Left ventricle myocardium inferior (tissue), 1 donor: ENCODE measurements around the gene MCOLN3. TPM values are rescaled to one million over a fixed set of nuclear protein-coding genes. Genes with fewer than 3 reads are reported as not detected.
"Not testable (repeated sequence)": the region's sequence is repeated elsewhere in the genome, so short reads cannot be mapped to it uniquely, and the experiment has no call there.

Experiments
- DNase-seq: peaks from one replicate; pipeline ENCODE4 v3.0.0-alpha.2; 2020
- H3K27ac ChIP-seq: fragments of 200-600 bp; replicated peaks from 2 replicates; pipeline ENCODE4 v1.8.0; 2021
- H3K27me3 ChIP-seq: fragments of 200-600 bp; 2 replicates; pipeline ENCODE4 v1.8.0; 2021; ENCODE audit warnings: low read depth
- H3K36me3 ChIP-seq: fragments of 200-600 bp; 2 replicates; pipeline ENCODE4 v1.8.0; 2021
- H3K4me1 ChIP-seq: fragments of 200-600 bp; 2 replicates; pipeline ENCODE4 v1.8.0; 2021
- H3K4me3 ChIP-seq: fragments of 200-600 bp; 2 replicates; pipeline ENCODE4 v1.8.0; 2021; ENCODE audit warnings: mild to moderate bottlenecking, moderate library complexity
- H3K9me3 ChIP-seq: fragments of 200-600 bp; replicated peaks from 2 replicates; pipeline ENCODE4 v1.8.0; 2021
- intact Hi-C: fragments of 100-400 bp; cut with micrococcal nuclease; formaldehyde crosslinking; loops from one replicate; pipeline ENCODE4 v1.11.0; 2022
- total RNA-seq: library from RNA; stranded (reverse); fragmentation: NEBNext Ultra II Directional; extraction: Animal tissue kit (Norgen Biotek cat#: 25700); gene quantifications from one replicate; pipeline ENCODE4 v1.2.1, GENCODE V29; 2021
- TF ChIP-seq, protein P1 (sequence below): fragments of 200-600 bp; IDR thresholded peaks from 2 replicates; pipeline ENCODE4 v1.8.0; 2021; ENCODE audit warnings: antibody characterized with exemption, mild to moderate bottlenecking, borderline replicate concordance
- donor health status: DM: no; HTN: yes; CAD: no; lungs with severe emphysema.

Gene MCOLN3
- total RNA-seq, 1 donor from 2014 or later, result 0.44 TPM

GRCh38 chr1:84988588-84988987 is 59.7 kb downstream of the MCOLN3 start:
- TF ChIP-seq, protein P1, sequence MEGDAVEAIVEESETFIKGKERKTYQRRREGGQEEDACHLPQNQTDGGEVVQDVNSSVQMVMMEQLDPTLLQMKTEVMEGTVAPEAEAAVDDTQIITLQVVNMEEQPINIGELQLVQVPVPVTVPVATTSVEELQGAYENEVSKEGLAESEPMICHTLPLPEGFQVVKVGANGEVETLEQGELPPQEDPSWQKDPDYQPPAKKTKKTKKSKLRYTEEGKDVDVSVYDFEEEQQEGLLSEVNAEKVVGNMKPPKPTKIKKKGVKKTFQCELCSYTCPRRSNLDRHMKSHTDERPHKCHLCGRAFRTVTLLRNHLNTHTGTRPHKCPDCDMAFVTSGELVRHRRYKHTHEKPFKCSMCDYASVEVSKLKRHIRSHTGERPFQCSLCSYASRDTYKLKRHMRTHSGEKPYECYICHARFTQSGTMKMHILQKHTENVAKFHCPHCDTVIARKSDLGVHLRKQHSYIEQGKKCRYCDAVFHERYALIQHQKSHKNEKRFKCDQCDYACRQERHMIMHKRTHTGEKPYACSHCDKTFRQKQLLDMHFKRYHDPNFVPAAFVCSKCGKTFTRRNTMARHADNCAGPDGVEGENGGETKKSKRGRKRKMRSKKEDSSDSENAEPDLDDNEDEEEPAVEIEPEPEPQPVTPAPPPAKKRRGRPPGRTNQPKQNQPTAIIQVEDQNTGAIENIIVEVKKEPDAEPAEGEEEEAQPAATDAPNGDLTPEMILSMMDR, result no peak
- intact Hi-C loops, result no loop called here

DNA sequence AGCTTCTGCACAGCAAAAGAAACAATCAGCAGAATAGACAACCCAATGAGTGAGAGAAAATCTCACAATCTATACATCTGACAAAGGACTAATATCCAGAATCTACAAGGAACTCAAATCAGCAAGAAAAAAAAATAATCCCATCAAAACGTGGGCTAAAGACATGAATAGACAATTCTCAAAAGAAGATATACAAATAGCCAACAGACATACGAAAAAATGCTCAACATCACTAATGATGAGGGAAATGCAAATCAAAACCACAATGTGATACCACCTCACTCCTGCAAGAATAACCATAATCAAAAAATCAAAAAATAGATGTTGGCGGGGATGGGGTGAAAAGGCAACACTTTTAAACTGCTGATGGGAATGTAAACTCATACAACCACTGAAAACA is 61.7 kb downstream of the MCOLN3 start:
- DNase-seq, H3K27ac ChIP-seq, H3K36me3 ChIP-seq, H3K9me3 ChIP-seq, intact Hi-C loops, H3K4me3 ChIP-seq, H3K4me1 ChIP-seq, H3K27me3 ChIP-seq: not testable (repeated sequence)

More at GRCh38 chr1:84988588-84988987, 59.7 kb downstream of the MCOLN3 start:
- H3K27ac ChIP-seq, result no peak overlapping the region
- no peak for DNase-seq
- H3K36me3 ChIP-seq, result no peaks in the 10 kb centered on the region
- no peaks in the 10 kb centered on the region for H3K27me3 ChIP-seq
- no peak overlapping the region for H3K4me3 ChIP-seq
- no peaks in the 10 kb centered on the region for H3K4me1 ChIP-seq
- peaks cover 3% of the 10 kb centered on the region for H3K9me3 ChIP-seq

- peaks cover 9% of the 10 kb centered on the region for H3K9me3 ChIP-seq
- no peak overlapping the region for H3K4me3 ChIP-seq
- no peaks in the 10 kb centered on the region for H3K36me3 ChIP-seq
- H3K4me1 ChIP-seq, result no peaks in the 10 kb centered on the region
- TF ChIP-seq, protein P1, result no peak
- no peaks in the 10 kb centered on the region for H3K27me3 ChIP-seq
- intact Hi-C loops, result no loop called here
- H3K27ac ChIP-seq, result no peak overlapping the region
- no peak for DNase-seq
Measured at GRCh38 chr1:84985365-84985764, 62.9 kb downstream of the MCOLN3 start.

GRCh38 chr1:84982395-84982794 is 65.9 kb downstream of the MCOLN3 start:
- Histone ChIP-seq H3K27ac (no peak overlapping the region), H3K4me1 (no peaks in the 10 kb centered on the region), H3K36me3 (no peaks in the 10 kb centered on the region), H3K27me3 (no peaks in the 10 kb centered on the region), H3K9me3 (peaks cover 9% of the 10 kb centered on the region), H3K4me3 (no peak overlapping the region)
- intact Hi-C loops, result no loop called here
- no peak for DNase-seq
- TF ChIP-seq, protein P1, result no peak

DNA sequence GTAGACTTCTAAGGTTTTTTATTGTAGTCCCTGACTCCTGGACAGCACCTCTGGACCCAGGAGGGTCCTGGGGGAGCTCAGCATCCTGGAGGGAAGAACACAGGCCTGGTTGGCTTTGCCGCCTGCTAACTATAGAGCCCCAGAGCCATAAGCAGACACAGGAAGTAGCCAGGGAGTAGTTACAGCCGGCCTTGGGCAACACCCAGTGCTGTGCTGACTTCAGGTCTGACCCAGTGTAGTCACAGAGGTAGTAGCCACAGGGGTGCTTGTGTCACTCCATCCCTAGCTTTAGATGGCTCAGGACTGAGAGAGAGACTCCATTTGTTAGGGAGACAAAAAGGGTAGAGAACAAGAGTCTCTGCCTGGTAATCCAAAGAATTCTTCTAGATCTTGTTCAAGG is 73.3 kb downstream of the MCOLN3 start:
- no peak for DNase-seq
- no peak overlapping the region for H3K4me3 ChIP-seq
- H3K27me3 ChIP-seq, result no peaks in the 10 kb centered on the region
- no peaks in the 10 kb centered on the region for H3K36me3 ChIP-seq
- intact Hi-C loops, result no loop called here
- H3K27ac ChIP-seq, result no peak overlapping the region
- H3K9me3 ChIP-seq, result no peaks in the 10 kb centered on the region
- no peaks in the 10 kb centered on the region for H3K4me1 ChIP-seq
- TF ChIP-seq, protein P1, result no peak

DNA sequence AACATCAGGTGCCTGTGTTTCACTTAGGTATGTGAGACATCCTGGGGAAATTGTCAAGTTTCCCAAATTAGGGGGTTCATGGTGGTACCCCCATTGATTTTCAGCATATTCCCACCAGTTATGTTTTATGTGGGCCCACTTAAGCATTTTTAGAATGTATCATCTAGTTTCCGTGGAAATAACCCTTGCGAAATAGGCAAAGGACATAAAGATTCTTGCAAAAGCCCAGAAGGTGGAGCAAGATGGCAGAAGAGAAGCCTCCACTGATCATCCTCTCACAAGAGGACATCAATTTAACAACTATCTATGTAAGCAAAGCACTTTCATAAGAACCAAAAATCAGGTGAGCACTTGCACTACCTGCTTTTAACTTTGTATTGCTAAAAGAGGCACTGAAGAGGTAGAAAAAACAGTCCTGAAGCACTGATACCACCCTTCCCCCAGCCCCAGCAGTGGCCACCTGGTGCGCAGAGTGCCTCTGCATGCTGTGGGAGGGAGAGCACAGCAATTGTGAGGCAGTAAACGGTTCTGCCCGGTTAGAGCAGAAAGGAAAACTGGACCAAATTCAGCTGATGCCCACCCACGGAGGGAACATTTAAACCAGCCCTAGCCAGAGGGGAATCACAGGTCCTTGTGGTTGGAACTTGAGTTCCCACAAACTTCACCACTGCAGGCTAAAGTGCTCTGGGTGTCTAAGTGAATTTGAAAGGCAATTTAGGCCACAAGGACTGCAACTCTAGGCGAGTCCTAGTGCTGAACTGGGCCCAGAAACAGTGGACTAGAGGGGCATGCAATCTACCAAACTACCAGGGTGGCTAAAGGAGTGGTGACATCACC is 74.6 kb downstream of the MCOLN3 start:
- H3K4me1 ChIP-seq, result no peaks in the 10 kb centered on the region
- intact Hi-C loops, result no loop called here

More for the DNA sequence above, 74.6 kb downstream of the MCOLN3 start:
- DNase-seq, result no peak
- no peak overlapping the region for H3K27ac ChIP-seq
- no peak overlapping the region for H3K4me3 ChIP-seq
- no peaks in the 10 kb centered on the region for H3K27me3 ChIP-seq
- no peaks in the 10 kb centered on the region for H3K9me3 ChIP-seq
- H3K36me3 ChIP-seq, result no peaks in the 10 kb centered on the region
- TF ChIP-seq, protein P1, result no peak
